ENCODE results near the gene TMED5.

TMED5 gene

GRCh38 chr1:93154898-93155297 is 25.3 kb downstream of the TMED5 start:
- no peak for TF ChIP-seq CTCF (IDR thresholded peaks at IDR 0.05; ENCODE audit: control insufficient read depth, extremely low read depth, insufficient read depth)
- DNase-seq (ENCODE audit: low read depth): no peak
- H3K4me3 ChIP-seq (ENCODE audit: low read depth, low read length): no peak overlapping the region

GRCh38 chr1:93152835-93153234 is 27.4 kb downstream of the TMED5 start:
- no peak for TF ChIP-seq CTCF (IDR thresholded peaks at IDR 0.05; ENCODE audit: control insufficient read depth, extremely low read depth, insufficient read depth)
- DNase-seq (ENCODE audit: low read depth): no peak
- H3K4me3 ChIP-seq (ENCODE audit: low read depth, low read length): no peak overlapping the region

- TF ChIP-seq CTCF (IDR thresholded peaks at IDR 0.05; ENCODE audit: control insufficient read depth, extremely low read depth, insufficient read depth): no peak
- no peak for DNase-seq (ENCODE audit: low read depth)
These were observed 28.7 kb downstream of the TMED5 start for GRCh38 chr1:93151474-93151873.

GRCh38 chr1:93150729-93151128 is 29.5 kb downstream of the TMED5 start:
- no peak for DNase-seq (ENCODE audit: low read depth)
- no peak for TF ChIP-seq CTCF (IDR thresholded peaks at IDR 0.05; ENCODE audit: control insufficient read depth, extremely low read depth, insufficient read depth)
- H3K4me3 ChIP-seq (ENCODE audit: low read depth, low read length): no peak overlapping the region

More at GRCh38 chr1:93151474-93151873, 28.7 kb downstream of the TMED5 start:
- no peak overlapping the region for H3K4me3 ChIP-seq (ENCODE audit: low read depth, low read length)

GRCh38 chr1:93148001-93148400 is 32.2 kb downstream of the TMED5 start:
- no peak overlapping the region for H3K4me3 ChIP-seq (ENCODE audit: low read depth, low read length)
- DNase-seq (ENCODE audit: low read depth): no peak
- TF ChIP-seq CTCF (IDR thresholded peaks at IDR 0.05; ENCODE audit: control insufficient read depth, extremely low read depth, insufficient read depth): no peak

GRCh38 chr1:93143769-93144168 is 36.4 kb downstream of the TMED5 start:
- no peak for DNase-seq (ENCODE audit: low read depth)
- TF ChIP-seq CTCF (IDR thresholded peaks at IDR 0.05; ENCODE audit: control insufficient read depth, extremely low read depth, insufficient read depth): no peak
- no peak overlapping the region for H3K4me3 ChIP-seq (ENCODE audit: low read depth, low read length)

GRCh38 chr1:93143136-93143535 is 37.1 kb downstream of the TMED5 start:
- TF ChIP-seq CTCF (IDR thresholded peaks at IDR 0.05; ENCODE audit: control insufficient read depth, extremely low read depth, insufficient read depth): no peak
- no peak overlapping the region for H3K4me3 ChIP-seq (ENCODE audit: low read depth, low read length)
- DNase-seq (ENCODE audit: low read depth): no peak

All from LNCaP clone FGC (cell line).